Peyer's patch (tissue), 4 donors: ENCODE results near the gene PGAP6. TPM values are rescaled to one million over a fixed set of nuclear protein-coding genes. Genes with fewer than 3 reads are reported as not detected.
A peak's percentile ranks its signal among the peaks of the same experiment; 100 is the strongest.

Source experiments
- DNase-seq, 3 donors: peaks; one replicate each; pipeline ENCODE4 v3.0.0-alpha.2; 2017 to 2019
- H3K27ac ChIP-seq, 4 donors: fragments of 200-600 bp; sonication (generic); one replicate each; pipeline ENCODE4 v1.5.1; 2016 to 2019
- H3K27me3 ChIP-seq, 2 donors: fragments of 200-600 bp; sonication (generic); one replicate each; pipeline ENCODE4 v1.5.1; 2019
- H3K36me3 ChIP-seq, 3 donors: fragments of 200-600 bp; sonication (generic); one replicate each; pipeline ENCODE4 v1.5.1; 2016 to 2019
- H3K4me1 ChIP-seq, 4 donors: fragments of 200-600 bp; sonication (generic); one replicate each; pipeline ENCODE4 v1.5.1; 2016 to 2019
- H3K4me3 ChIP-seq, 4 donors: fragments of 200-600 bp; sonication (generic); 1 replicate in 3 of 4; 2 replicates in 1 of 4; pipeline ENCODE4 v1.5.1; 2016 to 2019; ENCODE audit warnings: mild to moderate bottlenecking in 1 of 4
- H3K9me3 ChIP-seq, 4 donors: fragments of 200-600 bp; sonication (generic); one replicate each; pipeline ENCODE4 v1.5.1; 2016 to 2019; ENCODE audit warnings: mild to moderate bottlenecking in 1 of 4
- POLR2A ChIP-seq, 2 donors: fragments of 450-650 bp; IDR thresholded peaks; one replicate each; pipeline ENCODE4 v1.5.1; 2017; ENCODE audit warnings: antibody characterized with exemption in 2 of 2, mild to moderate bottlenecking in 2 of 2, moderate library complexity in 2 of 2
- total RNA-seq, 4 donors: library from RNA; depleted of rRNA; stranded (reverse); fragments of >200 nt; gene quantifications; one replicate each; pipeline ENCODE4 v1.1.0, GENCODE V29; 2016
- TF ChIP-seq, protein P1 (sequence below), 6 experiments: fragments of 450-650 bp in 4 of 6; fragments of 200-600 bp in 2 of 6; sonication (generic) in 1 of 6; IDR thresholded peaks; one replicate each; pipeline ENCODE4 v1.5.1; 2017 to 2019; ENCODE audit warnings: antibody characterized with exemption in 6 of 6, mild to moderate bottlenecking in 3 of 6, moderate library complexity in 1 of 6

The PGAP6 gene
- total RNA-seq, 4 donors from 2014 or later: 130 to 211 (median 166) TPM

DNA sequence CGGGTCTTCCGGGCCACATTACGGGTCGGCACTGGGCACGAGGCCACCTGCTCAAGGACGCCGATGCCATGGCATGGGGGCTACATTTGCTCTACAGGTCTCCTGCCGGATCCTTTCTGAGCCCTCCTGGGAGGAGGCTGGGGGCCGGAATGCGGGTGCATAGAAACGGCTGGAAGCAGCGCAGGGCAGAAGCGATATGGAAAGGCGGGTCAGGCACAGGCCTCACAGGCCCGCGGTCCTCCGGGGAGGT, 57.7 kb downstream of the PGAP6 start:
- Histone ChIP-seq H3K27me3 (no peaks in the 10 kb centered on the region), H3K27ac (peak overlapping the region in 1 of 4 donors; percentile 89), H3K36me3 (peaks cover 0 to 7% (median 0%) of the 10 kb centered on the region in 3 donors), H3K4me3 (no peak overlapping the region), H3K4me1 (peaks cover 4 to 40% (median 17%) of the 10 kb centered on the region in 4 donors), H3K9me3 (no peaks in the 10 kb centered on the region)
- no peak for TF ChIP-seq POLR2A (IDR thresholded peaks at IDR 0.05)
- TF ChIP-seq, protein P1, sequence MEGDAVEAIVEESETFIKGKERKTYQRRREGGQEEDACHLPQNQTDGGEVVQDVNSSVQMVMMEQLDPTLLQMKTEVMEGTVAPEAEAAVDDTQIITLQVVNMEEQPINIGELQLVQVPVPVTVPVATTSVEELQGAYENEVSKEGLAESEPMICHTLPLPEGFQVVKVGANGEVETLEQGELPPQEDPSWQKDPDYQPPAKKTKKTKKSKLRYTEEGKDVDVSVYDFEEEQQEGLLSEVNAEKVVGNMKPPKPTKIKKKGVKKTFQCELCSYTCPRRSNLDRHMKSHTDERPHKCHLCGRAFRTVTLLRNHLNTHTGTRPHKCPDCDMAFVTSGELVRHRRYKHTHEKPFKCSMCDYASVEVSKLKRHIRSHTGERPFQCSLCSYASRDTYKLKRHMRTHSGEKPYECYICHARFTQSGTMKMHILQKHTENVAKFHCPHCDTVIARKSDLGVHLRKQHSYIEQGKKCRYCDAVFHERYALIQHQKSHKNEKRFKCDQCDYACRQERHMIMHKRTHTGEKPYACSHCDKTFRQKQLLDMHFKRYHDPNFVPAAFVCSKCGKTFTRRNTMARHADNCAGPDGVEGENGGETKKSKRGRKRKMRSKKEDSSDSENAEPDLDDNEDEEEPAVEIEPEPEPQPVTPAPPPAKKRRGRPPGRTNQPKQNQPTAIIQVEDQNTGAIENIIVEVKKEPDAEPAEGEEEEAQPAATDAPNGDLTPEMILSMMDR (IDR thresholded peaks at IDR 0.05): no peak
- peak in 1 of 3 donors; percentile 48 for DNase-seq

DNA sequence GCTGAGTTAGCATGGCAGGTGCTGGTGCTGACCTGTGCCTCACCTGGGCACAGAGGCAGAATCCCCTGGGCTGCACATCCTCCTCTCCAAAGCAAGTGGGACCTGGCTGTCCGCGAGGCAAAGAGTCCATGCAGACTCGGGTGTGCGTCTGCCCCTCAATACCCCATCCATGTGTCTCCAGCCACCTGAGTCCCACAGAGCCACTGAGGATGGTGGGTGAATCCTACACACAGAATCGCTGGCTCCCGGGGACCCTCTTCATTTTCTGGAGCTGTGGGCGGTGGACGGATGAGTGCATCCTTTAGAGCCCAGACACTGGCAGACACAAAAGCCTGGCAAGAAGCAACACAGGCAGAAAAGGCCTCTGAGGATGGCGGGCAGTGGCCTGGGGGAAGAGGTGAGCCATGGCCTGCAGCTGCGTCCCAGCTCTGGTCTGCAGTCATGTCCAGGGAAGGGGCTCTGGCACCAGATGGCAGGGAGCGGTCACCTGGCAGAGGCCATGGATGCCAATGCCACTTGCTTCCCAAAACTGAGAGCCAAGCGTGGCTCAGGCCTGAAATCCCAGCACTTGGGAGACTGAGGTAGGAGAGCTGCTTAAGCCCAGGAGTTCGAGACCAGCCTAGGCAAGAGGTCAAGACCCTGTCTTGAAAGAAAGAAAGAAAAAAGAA, 59.2 kb downstream of the PGAP6 start:
- Histone ChIP-seq H3K9me3 (no peaks in the 10 kb centered on the region), H3K4me3 (no peak overlapping the region), H3K4me1 (peaks cover 4 to 27% (median 16%) of the 10 kb centered on the region in 4 donors), H3K27me3 (no peaks in the 10 kb centered on the region), H3K27ac (no peak overlapping the region), H3K36me3 (peaks cover 0 to 22% (median 0%) of the 10 kb centered on the region in 3 donors)
- DNase-seq: no peak
- no peak for TF ChIP-seq POLR2A (IDR thresholded peaks at IDR 0.05)
- TF ChIP-seq, protein P1 (IDR thresholded peaks at IDR 0.05): no peak

DNA sequence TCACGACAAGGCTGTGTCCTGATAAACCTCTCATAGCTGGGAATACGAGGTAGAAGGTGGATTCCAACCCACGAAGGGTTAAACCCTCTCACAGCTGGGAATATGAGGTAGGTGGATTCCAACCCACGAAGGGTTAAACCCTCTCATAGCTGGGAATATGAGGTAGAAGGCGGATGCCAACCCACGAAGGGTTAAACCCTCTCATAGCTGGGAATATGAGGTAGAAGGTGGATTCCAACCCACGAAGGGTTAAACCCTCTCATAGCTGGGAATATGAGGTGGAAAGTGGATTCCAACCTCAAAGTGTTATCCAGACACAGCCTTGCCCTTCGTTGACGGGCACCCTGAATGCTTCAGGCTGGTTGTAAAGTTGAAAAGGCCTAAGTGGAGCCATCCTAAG, 60.2 kb downstream of the PGAP6 start:
- peaks cover 0 to 18% (median 12%) of the 10 kb centered on the region in 4 donors for H3K4me1 ChIP-seq
- H3K9me3 ChIP-seq: no peaks in the 10 kb centered on the region
- TF ChIP-seq, protein P1 (IDR thresholded peaks at IDR 0.05): no peak
- no peak for TF ChIP-seq POLR2A (IDR thresholded peaks at IDR 0.05)
- H3K36me3 ChIP-seq: peaks cover 0 to 22% (median 0%) of the 10 kb centered on the region in 3 donors
- no peaks in the 10 kb centered on the region for H3K27me3 ChIP-seq
- DNase-seq: no peak
- no peak overlapping the region for H3K4me3 ChIP-seq
- no peak overlapping the region for H3K27ac ChIP-seq

Other genes starting within 250 kb of the PGAP6 start
- 10 to 100 TPM; 13.8 to 47.9 (median 28.3) TPM for gene NPRL3, start 243.3 kb downstream of the PGAP6 start, total RNA-seq
- gene HBZ, start 229.3 kb downstream of the PGAP6 start, total RNA-seq: not detected
- gene HBM, start 216.0 kb downstream of the PGAP6 start, total RNA-seq: not detected
- 1 to 10 TPM in 1 of 4 donors, not detected in 3; 9.1 TPM for gene HBA2, start 209.1 kb downstream of the PGAP6 start, total RNA-seq
- not detected for gene HBA1, start 205.3 kb downstream of the PGAP6 start, total RNA-seq
- gene HBQ1, start 201.5 kb downstream of the PGAP6 start, total RNA-seq: not detected
- 100 to 1,000 TPM in 3 of 4 donors, 10 to 100 TPM in 1; 87.6 to 440 (median 156) TPM for gene LUC7L, start 152.5 kb downstream of the PGAP6 start, total RNA-seq
- gene FAM234A, start 147.2 kb downstream of the PGAP6 start, total RNA-seq: 100 to 1,000 TPM; 108 to 223 (median 166) TPM
- 10 to 100 TPM in 3 of 4 donors, 1 to 10 TPM in 1; 6.1 to 16.5 (median 11.4) TPM for gene RGS11, start 106.0 kb downstream of the PGAP6 start, total RNA-seq
- 100 to 1,000 TPM in 1 of 4 donors, 10 to 100 TPM in 1, 1 to 10 TPM in 1, not detected in 1; 3.7 to 112 (median 67.5) TPM for gene ARHGDIG, start 101.4 kb downstream of the PGAP6 start, total RNA-seq
- gene PDIA2, start 98.8 kb downstream of the PGAP6 start, total RNA-seq: 10 to 100 TPM in 2 of 4 donors, 1 to 10 TPM in 2; 1.7 to 29.2 (median 11.1) TPM
- 10 to 100 TPM; 31.4 to 47.2 (median 37.3) TPM for gene AXIN1, start 29.3 kb downstream of the PGAP6 start, total RNA-seq
- 10 to 100 TPM; 58.3 to 73.4 (median 61.3) TPM for gene MRPL28, start 11.4 kb downstream of the PGAP6 start, total RNA-seq
- gene NME4, start 15.2 kb upstream of the PGAP6 start, total RNA-seq: 10 to 100 TPM in 3 of 4 donors, 1 to 10 TPM in 1; 9.6 to 65.2 (median 29.5) TPM
- 100 to 1,000 TPM in 2 of 4 donors, 10 to 100 TPM in 2; 32.2 to 154 (median 105) TPM for gene DECR2, start 19.9 kb upstream of the PGAP6 start, total RNA-seq
- 100 to 1,000 TPM in 2 of 4 donors, 10 to 100 TPM in 2; 55.5 to 136 (median 106) TPM for gene RAB11FIP3, start 43.7 kb upstream of the PGAP6 start, total RNA-seq
- gene CAPN15, start 145.7 kb upstream of the PGAP6 start, total RNA-seq: 100 to 1,000 TPM in 3 of 4 donors, 10 to 100 TPM in 1; 50.3 to 249 (median 167) TPM
- not detected for gene PRR35, start 178.4 kb upstream of the PGAP6 start, total RNA-seq
- 10 to 100 TPM in 1 of 4 donors, 1 to 10 TPM in 3; 1.2 to 17.3 (median 1.5) TPM for gene NHLRC4, start 185.0 kb upstream of the PGAP6 start, total RNA-seq
- gene PIGQ, start 188.0 kb upstream of the PGAP6 start, total RNA-seq: 10 to 100 TPM; 33.1 to 65.6 (median 55.2) TPM
- gene RAB40C, start 208.1 kb upstream of the PGAP6 start, total RNA-seq: 10 to 100 TPM; 27.2 to 83.6 (median 62.7) TPM
- 1 to 10 TPM; 2.5 to 6.2 (median 3.8) TPM for gene WFIKKN1, start 249.0 kb upstream of the PGAP6 start, total RNA-seq